WTC11 (cell line): ENCODE data around the gene IQSEC1. TPM values are rescaled to one million over a fixed set of nuclear protein-coding genes. Genes with fewer than 3 reads are reported as not detected.

Experiments
- ATAC-seq: fragments of 200-7000 bp; cut with Tn5 transposase; 2 replicates; pipeline ENCODE4 v1.10.0; 2021; ENCODE audit warnings: mild to moderate bottlenecking, moderate library complexity
- CTCF ChIA-PET: fragments of 300-600 bp; sonication (Branson Sonifier 250); formaldehyde crosslinking; loops from one replicate; lab custom pipeline; 2021; ENCODE audit warnings: antibody characterized with exemption; lab: Charles Lee
- POLR2A ChIA-PET: fragments of 350-600 bp; sonication (Branson Sonifier 250); formaldehyde crosslinking; loops from one replicate; lab custom pipeline; 2021; ENCODE audit warnings: antibody characterized with exemption; lab: Charles Lee
- DNase-seq: peaks from one replicate; pipeline ENCODE4 v3.0.0; 2021; ENCODE audit warnings: low spot score
- H3K27ac Mint-ChIP-seq: 2 replicates; pipeline ENCODE4 v1.8.0; 2021; ENCODE audit warnings: mixed read lengths
- H3K27me3 Mint-ChIP-seq: 2 replicates; pipeline ENCODE4 v1.8.0; 2021; ENCODE audit warnings: low read depth, mild to moderate bottlenecking, moderate library complexity, mixed read lengths
- H3K36me3 Mint-ChIP-seq: 2 replicates; pipeline ENCODE4 v1.8.0; 2021; ENCODE audit warnings: mixed read lengths
- H3K4me1 Mint-ChIP-seq: 2 replicates; pipeline ENCODE4 v1.8.0; 2022; ENCODE audit warnings: mixed read lengths
- H3K4me3 Mint-ChIP-seq: 2 replicates; pipeline ENCODE4 v1.8.0; 2021; ENCODE audit warnings: mild to moderate bottlenecking, moderate library complexity, mixed read lengths
- H3K9me3 Mint-ChIP-seq: 2 replicates; pipeline ENCODE4 v1.8.0; 2021; ENCODE audit warnings: mixed read lengths
- ATF1 ChIP-seq: sonication (generic); formaldehyde crosslinking; IDR thresholded peaks from 2 replicates; pipeline ENCODE4 v1.8.1; 2023; ENCODE audit warnings: mild to moderate bottlenecking, moderate library complexity, missing genetic modification reagents
- ELF4 ChIP-seq: sonication (generic); formaldehyde crosslinking; IDR thresholded peaks from 2 replicates; pipeline ENCODE4 v1.8.1; 2022; ENCODE audit warnings: low read depth, mild to moderate bottlenecking, moderate library complexity, missing genetic modification reagents
- FOXJ3 ChIP-seq: sonication (generic); formaldehyde crosslinking; IDR thresholded peaks from 2 replicates; pipeline ENCODE4 v1.9.0; 2021; ENCODE audit warnings: missing genetic modification reagents, mild to moderate bottlenecking, borderline replicate concordance
- GABPB1 ChIP-seq: sonication (generic); formaldehyde crosslinking; IDR thresholded peaks from 2 replicates; pipeline ENCODE4 v1.8.1; 2023; ENCODE audit warnings: mild to moderate bottlenecking, missing genetic modification reagents
- OVOL2 ChIP-seq: fragments of 250-450 bp; sonication (Bioruptor Pico); IDR thresholded peaks from 2 replicates; pipeline ENCODE4 v1.9.0; 2021; ENCODE audit warnings: mild to moderate bottlenecking, borderline replicate concordance
- PRRX2 ChIP-seq: fragments of 250-450 bp; sonication (Bioruptor Pico); IDR thresholded peaks from 2 replicates; pipeline ENCODE4 v1.8.0; 2021; ENCODE audit warnings: mild to moderate bottlenecking
- SOX15 ChIP-seq: fragments of 250-450 bp; sonication (Bioruptor Pico); IDR thresholded peaks from 2 replicates; pipeline ENCODE4 v1.9.0; 2021; ENCODE audit warnings: mild to moderate bottlenecking
- SP1 ChIP-seq: sonication (generic); formaldehyde crosslinking; conservative IDR thresholded peaks from 2 replicates; pipeline ENCODE4 v1.8.1; 2022; ENCODE audit warnings: missing genetic modification reagents
- TCF7 ChIP-seq: sonication (generic); formaldehyde crosslinking; IDR thresholded peaks from 2 replicates; pipeline ENCODE4 v1.8.0; 2022; ENCODE audit warnings: mild to moderate bottlenecking, low read depth, missing genetic modification reagents, moderate library complexity
- TEAD1 ChIP-seq: sonication (generic); formaldehyde crosslinking; IDR thresholded peaks from 2 replicates; pipeline ENCODE4 v1.8.0; 2022; ENCODE audit warnings: mild to moderate bottlenecking, missing genetic modification reagents
- ZNF416 ChIP-seq: fragments of 250-450 bp; sonication (Bioruptor Pico); IDR thresholded peaks from 2 replicates; pipeline ENCODE4 v1.9.0; 2021; ENCODE audit warnings: mild to moderate bottlenecking, inconsistent platforms
- ZNF671 ChIP-seq: fragments of 250-450 bp; sonication (Bioruptor Pico); IDR thresholded peaks from 2 replicates; pipeline ENCODE4 v1.8.0; 2021; ENCODE audit warnings: mild to moderate bottlenecking
- total RNA-seq: library from RNA; stranded (reverse); gene quantifications from 3 replicates; pipeline ENCODE4 v1.2.3, GENCODE V29; 2021
- TF ChIP-seq, protein P1 (sequence below): sonication (generic); formaldehyde crosslinking; IDR thresholded peaks from 2 replicates; pipeline ENCODE4 v1.8.0; 2023; ENCODE audit warnings: mild to moderate bottlenecking, missing genetic modification reagents
- TF ChIP-seq, protein P2 (sequence below): sonication (generic); formaldehyde crosslinking; IDR thresholded peaks from 2 replicates; pipeline ENCODE4 v1.8.0; 2023; ENCODE audit warnings: missing genetic modification reagents
- TF ChIP-seq, protein P3 (sequence below): sonication (generic); formaldehyde crosslinking; IDR thresholded peaks from 2 replicates; pipeline ENCODE4 v1.8.0; 2022; ENCODE audit warnings: mild to moderate bottlenecking, missing genetic modification reagents
- TF ChIP-seq, protein P4 (sequence below): fragments of 250-450 bp; sonication (Bioruptor Pico); IDR thresholded peaks from 2 replicates; pipeline ENCODE4 v1.9.0; 2021; ENCODE audit warnings: mild to moderate bottlenecking
- TF ChIP-seq, protein P5 (sequence below): sonication (generic); formaldehyde crosslinking; IDR thresholded peaks from 2 replicates; pipeline ENCODE4 v1.8.1; 2023; ENCODE audit warnings: mild to moderate bottlenecking, missing genetic modification reagents
- TF ChIP-seq, protein P6 (sequence below): sonication (generic); formaldehyde crosslinking; conservative IDR thresholded peaks from 2 replicates; pipeline ENCODE4 v1.8.1; 2023; ENCODE audit warnings: mild to moderate bottlenecking, low read depth, missing genetic modification reagents, moderate library complexity

IQSEC1 gene
- total RNA-seq, 1 experiment from 2014 or later: 35.0 TPM

DNA sequence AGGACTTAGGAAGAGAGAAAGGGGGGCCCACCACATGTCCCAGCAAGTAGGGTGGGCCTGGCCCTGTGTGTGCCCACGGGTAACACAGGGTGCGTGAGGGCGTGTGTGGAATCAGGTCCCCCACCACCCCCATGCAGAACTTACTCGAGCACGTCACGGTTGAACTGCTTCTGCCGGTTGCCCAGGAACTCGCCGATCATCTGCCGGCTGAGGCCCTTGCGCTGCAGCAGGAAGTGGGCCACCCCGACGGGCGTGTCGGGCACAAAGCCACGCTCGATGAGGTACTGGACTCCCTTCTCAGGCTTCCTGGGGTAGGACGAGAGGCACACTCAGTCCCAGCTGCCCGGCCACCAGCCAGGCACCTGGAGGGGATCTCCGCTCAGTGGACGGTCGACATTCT lies 148.8 kb downstream of the IQSEC1 start:
- ChIA-PET CTCF (no interaction called here), POLR2A (no interaction called here)
- Mint-ChIP-seq H3K9me3 (no peaks in the 10 kb centered on the region), H3K36me3 (peaks cover 11% of the 10 kb centered on the region), H3K27ac (no peak overlapping the region), H3K27me3 (no peaks in the 10 kb centered on the region), H3K4me3 (no peak overlapping the region), H3K4me1 (no peaks in the 10 kb centered on the region)
- DNase-seq: no peak
- TF ChIP-seq GABPB1 (no peak), SP1 (CRISPR knock-in tag) (no peak), ATF1 (CRISPR knock-in tag) (no peak), ELF4 (no peak), OVOL2 (CRISPR knock-in tag) (no peak), TEAD1 (no peak), PRRX2 (CRISPR knock-in tag) (no peak), ZNF671 (CRISPR knock-in tag) (no peak)
- TF ChIP-seq, protein P1, sequence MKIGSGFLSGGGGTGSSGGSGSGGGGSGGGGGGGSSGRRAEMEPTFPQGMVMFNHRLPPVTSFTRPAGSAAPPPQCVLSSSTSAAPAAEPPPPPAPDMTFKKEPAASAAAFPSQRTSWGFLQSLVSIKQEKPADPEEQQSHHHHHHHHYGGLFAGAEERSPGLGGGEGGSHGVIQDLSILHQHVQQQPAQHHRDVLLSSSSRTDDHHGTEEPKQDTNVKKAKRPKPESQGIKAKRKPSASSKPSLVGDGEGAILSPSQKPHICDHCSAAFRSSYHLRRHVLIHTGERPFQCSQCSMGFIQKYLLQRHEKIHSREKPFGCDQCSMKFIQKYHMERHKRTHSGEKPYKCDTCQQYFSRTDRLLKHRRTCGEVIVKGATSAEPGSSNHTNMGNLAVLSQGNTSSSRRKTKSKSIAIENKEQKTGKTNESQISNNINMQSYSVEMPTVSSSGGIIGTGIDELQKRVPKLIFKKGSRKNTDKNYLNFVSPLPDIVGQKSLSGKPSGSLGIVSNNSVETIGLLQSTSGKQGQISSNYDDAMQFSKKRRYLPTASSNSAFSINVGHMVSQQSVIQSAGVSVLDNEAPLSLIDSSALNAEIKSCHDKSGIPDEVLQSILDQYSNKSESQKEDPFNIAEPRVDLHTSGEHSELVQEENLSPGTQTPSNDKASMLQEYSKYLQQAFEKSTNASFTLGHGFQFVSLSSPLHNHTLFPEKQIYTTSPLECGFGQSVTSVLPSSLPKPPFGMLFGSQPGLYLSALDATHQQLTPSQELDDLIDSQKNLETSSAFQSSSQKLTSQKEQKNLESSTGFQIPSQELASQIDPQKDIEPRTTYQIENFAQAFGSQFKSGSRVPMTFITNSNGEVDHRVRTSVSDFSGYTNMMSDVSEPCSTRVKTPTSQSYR (CRISPR knock-in tag): no peak
- TF ChIP-seq, protein P2, sequence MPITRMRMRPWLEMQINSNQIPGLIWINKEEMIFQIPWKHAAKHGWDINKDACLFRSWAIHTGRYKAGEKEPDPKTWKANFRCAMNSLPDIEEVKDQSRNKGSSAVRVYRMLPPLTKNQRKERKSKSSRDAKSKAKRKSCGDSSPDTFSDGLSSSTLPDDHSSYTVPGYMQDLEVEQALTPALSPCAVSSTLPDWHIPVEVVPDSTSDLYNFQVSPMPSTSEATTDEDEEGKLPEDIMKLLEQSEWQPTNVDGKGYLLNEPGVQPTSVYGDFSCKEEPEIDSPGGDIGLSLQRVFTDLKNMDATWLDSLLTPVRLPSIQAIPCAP: no peak
- TF ChIP-seq, protein P3, sequence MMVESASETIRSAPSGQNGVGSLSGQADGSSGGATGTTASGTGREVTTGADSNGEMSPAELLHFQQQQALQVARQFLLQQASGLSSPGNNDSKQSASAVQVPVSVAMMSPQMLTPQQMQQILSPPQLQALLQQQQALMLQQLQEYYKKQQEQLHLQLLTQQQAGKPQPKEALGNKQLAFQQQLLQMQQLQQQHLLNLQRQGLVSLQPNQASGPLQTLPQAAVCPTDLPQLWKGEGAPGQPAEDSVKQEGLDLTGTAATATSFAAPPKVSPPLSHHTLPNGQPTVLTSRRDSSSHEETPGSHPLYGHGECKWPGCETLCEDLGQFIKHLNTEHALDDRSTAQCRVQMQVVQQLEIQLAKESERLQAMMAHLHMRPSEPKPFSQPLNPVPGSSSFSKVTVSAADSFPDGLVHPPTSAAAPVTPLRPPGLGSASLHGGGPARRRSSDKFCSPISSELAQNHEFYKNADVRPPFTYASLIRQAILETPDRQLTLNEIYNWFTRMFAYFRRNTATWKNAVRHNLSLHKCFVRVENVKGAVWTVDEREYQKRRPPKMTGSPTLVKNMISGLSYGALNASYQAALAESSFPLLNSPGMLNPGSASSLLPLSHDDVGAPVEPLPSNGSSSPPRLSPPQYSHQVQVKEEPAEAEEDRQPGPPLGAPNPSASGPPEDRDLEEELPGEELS: no peak
- TF ChIP-seq, protein P4, sequence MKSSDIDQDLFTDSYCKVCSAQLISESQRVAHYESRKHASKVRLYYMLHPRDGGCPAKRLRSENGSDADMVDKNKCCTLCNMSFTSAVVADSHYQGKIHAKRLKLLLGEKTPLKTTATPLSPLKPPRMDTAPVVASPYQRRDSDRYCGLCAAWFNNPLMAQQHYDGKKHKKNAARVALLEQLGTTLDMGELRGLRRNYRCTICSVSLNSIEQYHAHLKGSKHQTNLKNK: no peak
- no peak for ATAC-seq

DNA sequence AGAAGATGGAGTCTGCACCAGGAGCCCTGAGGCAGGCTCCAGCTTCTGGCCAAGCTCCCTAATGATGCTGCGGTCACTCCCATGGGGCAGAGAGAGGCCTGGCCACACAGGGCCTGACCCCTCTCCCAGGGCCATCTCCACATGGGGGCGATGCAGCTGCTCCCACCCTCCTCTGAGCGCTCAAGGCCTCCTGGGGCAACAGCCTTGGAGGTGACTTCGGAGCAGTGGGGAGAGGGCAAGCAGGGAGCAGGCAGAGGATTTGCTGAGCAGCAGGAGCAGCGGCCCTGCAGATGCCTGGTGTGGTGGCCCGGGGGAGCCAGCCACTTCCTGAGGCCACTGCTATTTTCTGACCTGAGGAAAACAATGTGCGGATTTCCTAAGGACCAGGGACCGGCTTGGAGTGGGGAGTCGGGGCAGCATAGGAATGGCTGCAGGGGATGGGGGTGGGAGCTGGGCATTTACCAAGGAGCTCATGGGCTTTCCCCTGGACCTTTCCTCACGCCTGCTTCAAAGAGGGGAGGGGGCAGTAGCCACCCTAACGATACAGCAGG lies 150.3 kb downstream of the IQSEC1 start:
- ATAC-seq (no peak), DNase-seq (no peak)
- Mint-ChIP-seq H3K27ac (no peak overlapping the region), H3K4me1 (no peaks in the 10 kb centered on the region), H3K36me3 (peaks cover 11% of the 10 kb centered on the region), H3K9me3 (no peaks in the 10 kb centered on the region), H3K27me3 (no peaks in the 10 kb centered on the region), H3K4me3 (no peak overlapping the region)
- CTCF ChIA-PET: interaction anchor here (1.0 kb wide), 2 partner anchors 21 to 72 kb away, joined by 3 read pairs; no protein-coding TSS in a partner anchor
- POLR2A ChIA-PET: no interaction called here
- TF ChIP-seq, protein P5, sequence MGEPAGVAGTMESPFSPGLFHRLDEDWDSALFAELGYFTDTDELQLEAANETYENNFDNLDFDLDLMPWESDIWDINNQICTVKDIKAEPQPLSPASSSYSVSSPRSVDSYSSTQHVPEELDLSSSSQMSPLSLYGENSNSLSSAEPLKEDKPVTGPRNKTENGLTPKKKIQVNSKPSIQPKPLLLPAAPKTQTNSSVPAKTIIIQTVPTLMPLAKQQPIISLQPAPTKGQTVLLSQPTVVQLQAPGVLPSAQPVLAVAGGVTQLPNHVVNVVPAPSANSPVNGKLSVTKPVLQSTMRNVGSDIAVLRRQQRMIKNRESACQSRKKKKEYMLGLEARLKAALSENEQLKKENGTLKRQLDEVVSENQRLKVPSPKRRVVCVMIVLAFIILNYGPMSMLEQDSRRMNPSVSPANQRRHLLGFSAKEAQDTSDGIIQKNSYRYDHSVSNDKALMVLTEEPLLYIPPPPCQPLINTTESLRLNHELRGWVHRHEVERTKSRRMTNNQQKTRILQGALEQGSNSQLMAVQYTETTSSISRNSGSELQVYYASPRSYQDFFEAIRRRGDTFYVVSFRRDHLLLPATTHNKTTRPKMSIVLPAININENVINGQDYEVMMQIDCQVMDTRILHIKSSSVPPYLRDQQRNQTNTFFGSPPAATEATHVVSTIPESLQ: no peak

DNA sequence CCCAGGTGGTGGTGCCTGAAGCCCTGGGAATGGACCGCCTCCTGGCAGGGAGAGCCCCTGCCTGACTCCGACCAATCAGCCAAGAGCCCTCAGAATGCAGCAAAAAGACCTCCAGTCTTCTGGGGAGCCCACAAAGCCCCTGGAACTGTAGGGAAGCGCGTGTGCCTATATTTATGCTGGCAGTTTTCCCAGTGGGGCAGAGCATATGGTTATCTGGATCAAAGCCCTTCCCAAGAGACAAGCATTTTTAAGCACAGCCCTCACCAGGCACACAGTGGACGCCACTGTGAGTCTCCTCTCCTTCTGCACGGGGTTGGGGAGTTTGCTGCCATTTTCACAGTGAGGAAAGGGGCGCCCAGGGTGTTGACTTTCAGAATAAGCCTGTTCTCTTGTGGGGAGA lies 150.9 kb downstream of the IQSEC1 start:
- POLR2A ChIA-PET: no interaction called here

More for the DNA sequence above, 150.9 kb downstream of the IQSEC1 start:
- Mint-ChIP-seq H3K27me3 (no peaks in the 10 kb centered on the region), H3K4me3 (no peak overlapping the region), H3K36me3 (peaks cover 11% of the 10 kb centered on the region), H3K9me3 (no peaks in the 10 kb centered on the region), H3K27ac (no peak overlapping the region), H3K4me1 (no peaks in the 10 kb centered on the region)
- CTCF ChIA-PET: no interaction called here
- TF ChIP-seq PRRX2 (CRISPR knock-in tag) (no peak), SOX15 (CRISPR knock-in tag) (no peak), FOXJ3 (CRISPR knock-in tag) (no peak), ZNF416 (CRISPR knock-in tag) (no peak), TCF7 (CRISPR knock-in tag) (no peak)
- TF ChIP-seq, protein P6, sequence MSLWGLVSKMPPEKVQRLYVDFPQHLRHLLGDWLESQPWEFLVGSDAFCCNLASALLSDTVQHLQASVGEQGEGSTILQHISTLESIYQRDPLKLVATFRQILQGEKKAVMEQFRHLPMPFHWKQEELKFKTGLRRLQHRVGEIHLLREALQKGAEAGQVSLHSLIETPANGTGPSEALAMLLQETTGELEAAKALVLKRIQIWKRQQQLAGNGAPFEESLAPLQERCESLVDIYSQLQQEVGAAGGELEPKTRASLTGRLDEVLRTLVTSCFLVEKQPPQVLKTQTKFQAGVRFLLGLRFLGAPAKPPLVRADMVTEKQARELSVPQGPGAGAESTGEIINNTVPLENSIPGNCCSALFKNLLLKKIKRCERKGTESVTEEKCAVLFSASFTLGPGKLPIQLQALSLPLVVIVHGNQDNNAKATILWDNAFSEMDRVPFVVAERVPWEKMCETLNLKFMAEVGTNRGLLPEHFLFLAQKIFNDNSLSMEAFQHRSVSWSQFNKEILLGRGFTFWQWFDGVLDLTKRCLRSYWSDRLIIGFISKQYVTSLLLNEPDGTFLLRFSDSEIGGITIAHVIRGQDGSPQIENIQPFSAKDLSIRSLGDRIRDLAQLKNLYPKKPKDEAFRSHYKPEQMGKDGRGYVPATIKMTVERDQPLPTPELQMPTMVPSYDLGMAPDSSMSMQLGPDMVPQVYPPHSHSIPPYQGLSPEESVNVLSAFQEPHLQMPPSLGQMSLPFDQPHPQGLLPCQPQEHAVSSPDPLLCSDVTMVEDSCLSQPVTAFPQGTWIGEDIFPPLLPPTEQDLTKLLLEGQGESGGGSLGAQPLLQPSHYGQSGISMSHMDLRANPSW: no peak
- ATAC-seq (no peak), DNase-seq (no peak)
